Suprapubic skin (tissue), 4 donors: Measurements from ENCODE around the gene ENKUR.

Experiments used
- EP300 ChIP-seq: sonication (generic); formaldehyde crosslinking; IDR thresholded peaks from one replicate; pipeline ENCODE4 v1.6.1; 2017; ENCODE audit warnings: antibody characterized with exemption
- POLR2A ChIP-seq, 2 donors: fragments of 450-650 bp; IDR thresholded peaks; one replicate each; pipeline ENCODE4 v1.6.1; 2017; ENCODE audit warnings: antibody characterized with exemption in 2 of 2, mild to moderate bottlenecking in 2 of 2, moderate library complexity in 2 of 2
- POLR2AphosphoS5 ChIP-seq, 3 donors: sonication (generic); formaldehyde crosslinking; IDR thresholded peaks; one replicate each; pipeline ENCODE4 v1.6.1; 2017; ENCODE audit warnings: antibody characterized with exemption in 3 of 3
- TF ChIP-seq, protein P1 (sequence below), 2 donors: fragments of 200-600 bp in 1 of 2; fragments of 450-650 bp in 1 of 2; sonication (generic) in 1 of 2; IDR thresholded peaks; one replicate each; pipeline ENCODE4 v1.5.1; 2016 to 2019; ENCODE audit warnings: antibody characterized with exemption in 2 of 2, mild to moderate bottlenecking in 1 of 2, moderate library complexity in 1 of 2

DNA sequence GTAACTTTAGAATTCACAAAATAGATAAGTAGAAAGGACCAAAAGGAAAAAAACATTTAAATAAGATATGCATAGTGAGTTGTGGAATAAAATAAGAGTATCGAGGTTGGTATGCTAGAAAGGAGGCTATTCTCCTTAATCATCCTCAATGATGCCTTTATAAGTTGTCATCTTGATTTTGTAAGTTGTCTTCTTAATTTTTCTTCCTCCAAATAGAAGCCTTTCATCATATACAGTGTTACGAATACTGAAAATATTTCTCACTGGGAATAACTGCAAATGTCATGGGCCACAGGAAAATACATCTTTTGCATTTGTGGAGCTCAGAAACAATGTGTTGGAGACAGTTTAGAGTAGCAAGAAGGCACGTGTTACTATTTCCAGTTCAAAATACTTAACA lies 32.0 kb downstream of the ENKUR start:
- no peak for TF ChIP-seq POLR2AphosphoS5 (IDR thresholded peaks at IDR 0.05)
- TF ChIP-seq, protein P1, sequence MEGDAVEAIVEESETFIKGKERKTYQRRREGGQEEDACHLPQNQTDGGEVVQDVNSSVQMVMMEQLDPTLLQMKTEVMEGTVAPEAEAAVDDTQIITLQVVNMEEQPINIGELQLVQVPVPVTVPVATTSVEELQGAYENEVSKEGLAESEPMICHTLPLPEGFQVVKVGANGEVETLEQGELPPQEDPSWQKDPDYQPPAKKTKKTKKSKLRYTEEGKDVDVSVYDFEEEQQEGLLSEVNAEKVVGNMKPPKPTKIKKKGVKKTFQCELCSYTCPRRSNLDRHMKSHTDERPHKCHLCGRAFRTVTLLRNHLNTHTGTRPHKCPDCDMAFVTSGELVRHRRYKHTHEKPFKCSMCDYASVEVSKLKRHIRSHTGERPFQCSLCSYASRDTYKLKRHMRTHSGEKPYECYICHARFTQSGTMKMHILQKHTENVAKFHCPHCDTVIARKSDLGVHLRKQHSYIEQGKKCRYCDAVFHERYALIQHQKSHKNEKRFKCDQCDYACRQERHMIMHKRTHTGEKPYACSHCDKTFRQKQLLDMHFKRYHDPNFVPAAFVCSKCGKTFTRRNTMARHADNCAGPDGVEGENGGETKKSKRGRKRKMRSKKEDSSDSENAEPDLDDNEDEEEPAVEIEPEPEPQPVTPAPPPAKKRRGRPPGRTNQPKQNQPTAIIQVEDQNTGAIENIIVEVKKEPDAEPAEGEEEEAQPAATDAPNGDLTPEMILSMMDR (IDR thresholded peaks at IDR 0.05), result no peak
- no peak for TF ChIP-seq EP300
- no peak for TF ChIP-seq POLR2A (IDR thresholded peaks at IDR 0.05)
